HG03439 (cell line): ENCODE measurements around the gene MEST.
"Not testable (repeated sequence)": the region's sequence is repeated elsewhere in the genome, so short reads cannot be mapped to it uniquely, and the experiment has no call there.

Experiments used
- ATAC-seq: cut with Tn5 transposase; IDR thresholded peaks from one replicate; pipeline ENCODE4 v1.9.1; 2021; ENCODE audit warnings: mild to moderate bottlenecking, moderate library complexity; ENCODE audit not compliant: unreplicated experiment

MEST gene

GRCh38 chr7:130483031-130483430 is 8.9 kb upstream of the MEST start:
- ATAC-seq = no peak

DNA sequence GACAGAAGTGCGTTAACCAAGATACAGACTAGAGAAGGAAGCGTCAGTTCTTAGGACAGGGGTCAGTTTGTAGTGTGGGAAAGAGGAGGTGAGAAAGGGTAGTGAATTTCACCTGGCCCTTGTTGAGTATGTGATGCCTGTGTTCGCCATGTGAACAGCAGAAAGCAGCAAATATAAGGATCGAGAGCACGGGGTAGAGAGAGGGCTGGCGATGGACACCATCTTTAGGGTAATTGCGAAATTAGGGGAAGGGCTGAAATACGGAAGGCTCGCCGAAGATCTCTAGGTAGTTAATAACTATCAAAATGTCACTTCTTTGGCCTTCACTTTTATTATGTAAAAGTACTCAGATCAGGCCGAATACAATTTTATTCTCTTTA is 6.2 kb upstream of the MEST start:
- ATAC-seq = no peak

DNA sequence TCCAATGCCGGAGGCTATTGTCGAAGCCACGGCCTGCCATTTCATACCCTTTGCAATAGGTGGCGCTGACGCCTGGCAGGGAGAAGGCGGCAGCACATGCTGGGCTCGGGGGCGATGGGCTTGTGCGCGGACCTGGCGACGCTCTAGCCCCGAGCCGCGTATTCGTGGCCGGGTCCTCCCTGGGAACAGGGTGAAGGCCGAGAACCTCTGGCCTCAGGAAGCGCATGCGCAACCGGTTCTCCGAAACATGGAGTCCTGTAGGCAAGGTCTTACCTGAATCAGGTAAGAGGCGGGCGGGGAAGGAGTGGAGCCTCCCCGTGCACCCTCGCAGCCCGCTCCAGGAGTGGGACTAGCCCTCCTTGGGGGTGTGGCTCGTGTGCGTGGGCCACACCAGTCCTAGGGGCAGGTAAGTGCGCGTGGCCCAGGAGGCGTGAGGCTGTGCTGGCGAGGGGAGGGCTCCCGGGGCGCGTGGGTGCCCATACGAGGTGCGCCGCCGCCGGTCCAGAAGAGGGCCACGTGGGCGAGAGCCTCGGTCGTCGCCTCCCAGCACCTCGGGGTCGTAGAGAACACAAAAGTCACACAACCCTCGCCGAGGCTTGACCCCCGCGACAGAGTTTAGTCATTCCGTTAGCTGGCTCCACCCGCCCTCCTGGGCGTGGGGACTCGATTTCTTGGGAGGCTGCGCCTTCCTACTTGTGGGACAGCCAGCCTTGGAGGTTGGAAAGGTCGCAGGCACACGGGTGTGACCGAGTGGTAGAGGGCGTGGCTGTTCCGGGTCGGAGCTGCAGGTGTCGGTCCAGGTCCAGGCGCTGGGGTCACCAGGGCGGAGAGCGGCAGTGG is 5.6 kb upstream of the MEST start:
- peak; percentile 62 for ATAC-seq

GRCh38 chr7:130486954-130487436 is 4.9 kb upstream of the MEST start:
- no peak for ATAC-seq

- no peak for ATAC-seq
Observed at GRCh38 chr7:130488392-130489139, 3.3 kb upstream of the MEST start.

DNA sequence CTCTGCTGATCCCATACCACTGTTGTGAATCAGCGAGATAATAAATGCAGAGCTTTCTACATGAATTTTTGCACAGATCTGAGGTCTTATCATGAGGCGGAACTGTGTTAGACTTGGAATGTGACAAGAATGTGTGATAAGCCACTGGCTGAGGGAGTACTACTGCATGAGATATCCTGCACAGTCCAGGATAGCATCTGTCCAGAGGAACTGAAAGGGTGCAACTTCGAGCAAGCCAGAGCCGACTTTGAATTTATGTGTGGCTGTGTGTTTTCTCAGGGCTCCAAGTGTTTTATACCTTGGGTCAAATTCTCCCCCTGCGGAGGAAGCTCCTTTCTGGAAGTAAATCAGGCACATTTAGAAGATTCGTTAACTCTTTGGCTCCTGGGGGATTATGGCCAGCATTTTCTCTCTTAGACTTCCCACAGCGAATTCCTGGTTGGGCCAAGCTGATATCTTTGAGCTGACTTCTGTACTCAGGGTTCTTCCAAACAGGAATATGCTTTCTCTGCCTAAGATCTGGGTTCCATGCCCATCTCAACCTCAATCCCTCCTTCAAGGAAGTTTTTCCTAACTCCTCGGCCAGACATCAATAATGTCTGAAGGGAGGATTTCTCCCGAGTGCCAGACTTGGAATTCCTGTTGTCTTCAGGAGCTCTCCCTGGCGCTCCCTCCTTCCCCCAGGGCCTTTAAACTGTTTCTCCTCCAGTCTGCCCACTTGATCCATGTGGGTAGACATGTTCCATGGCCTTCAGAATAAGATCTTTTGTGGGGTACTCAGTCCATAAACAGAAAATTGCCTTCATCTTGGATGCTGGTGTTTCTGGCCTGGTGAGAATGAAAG is 2.5 kb upstream of the MEST start:
- no peak for ATAC-seq

DNA sequence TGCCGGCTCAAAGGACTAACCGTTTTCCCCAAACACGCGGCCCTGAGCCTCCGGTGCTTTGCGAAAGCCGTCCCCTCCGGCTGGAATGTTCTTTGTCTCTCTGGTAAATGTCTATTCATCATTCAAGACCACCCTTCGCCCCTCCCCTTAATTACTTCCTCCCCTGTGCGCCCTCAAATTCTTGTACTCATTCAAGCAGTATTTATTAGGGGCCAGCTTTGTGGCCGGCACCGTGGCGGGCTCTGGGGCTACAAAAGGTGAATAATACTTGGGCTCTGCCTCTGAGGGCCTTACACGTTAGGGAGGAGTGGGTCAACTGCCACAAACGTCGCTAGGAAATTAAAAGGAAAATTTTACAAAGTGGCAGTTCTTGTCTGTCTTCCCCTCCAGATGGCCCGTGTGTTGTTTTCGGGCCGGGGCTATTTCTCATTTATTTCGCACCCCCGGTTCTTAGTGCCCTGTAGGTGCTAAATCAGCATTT is 1.5 kb upstream of the MEST start:
- no peak for ATAC-seq

- ATAC-seq = no peak
Observed at GRCh38 chr7:130490888-130491804, 739 bp upstream of the MEST start.

GRCh38 chr7:130492523-130493274 is 814 bp downstream of the MEST start:
- ATAC-seq = no peak

DNA sequence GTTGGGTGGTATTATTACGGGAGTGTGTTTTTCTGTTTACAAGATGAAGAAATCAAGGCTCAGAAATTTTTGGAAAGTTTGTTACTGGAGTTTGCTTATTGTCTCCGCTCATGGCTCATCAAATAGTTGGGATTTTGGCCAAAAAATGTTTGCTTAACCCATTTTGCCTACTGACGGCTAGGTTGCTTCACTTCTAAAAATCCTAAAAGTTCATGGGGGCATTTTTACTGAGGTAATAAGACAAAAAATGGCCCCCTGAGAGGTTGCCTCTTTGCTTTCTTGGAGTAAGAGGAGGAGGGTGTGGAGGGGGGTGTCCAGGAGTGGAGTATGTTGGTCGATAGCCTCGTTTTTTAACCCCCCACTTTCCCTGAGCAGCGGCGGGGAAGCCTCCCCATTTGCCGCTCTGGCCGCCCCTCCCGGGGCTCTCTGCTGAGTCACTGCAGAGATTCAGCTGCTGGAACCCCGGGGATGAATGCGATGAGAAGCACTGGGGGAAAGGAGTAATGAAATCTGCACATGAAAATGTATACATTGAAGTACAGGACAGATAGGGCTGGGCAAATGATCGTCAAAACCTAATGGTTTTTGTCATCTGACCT is 1.5 kb downstream of the MEST start:
- no peak for ATAC-seq

- ATAC-seq = no peak
Observed at GRCh38 chr7:130494431-130494858, 2.6 kb downstream of the MEST start.

DNA sequence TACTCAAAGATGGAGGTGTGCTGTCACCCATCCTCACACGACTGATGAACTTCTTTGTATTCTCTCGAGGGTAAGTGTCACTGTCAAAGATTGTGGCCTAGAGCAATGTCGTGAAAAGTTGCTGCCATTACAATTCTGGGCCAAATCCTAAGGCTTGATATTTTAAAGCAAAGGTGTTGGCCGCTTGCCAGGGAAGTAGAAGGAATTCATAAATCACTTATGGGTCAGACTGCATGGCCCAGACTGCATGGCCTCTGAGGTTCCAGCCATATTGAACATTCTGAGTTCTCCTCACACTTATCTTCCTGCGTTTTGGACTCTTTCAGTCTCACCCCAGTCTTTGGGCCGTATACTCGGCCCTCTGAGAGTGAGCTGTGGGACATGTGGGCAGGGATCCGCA is 8.6 kb downstream of the MEST start:
- no peak for ATAC-seq

DNA sequence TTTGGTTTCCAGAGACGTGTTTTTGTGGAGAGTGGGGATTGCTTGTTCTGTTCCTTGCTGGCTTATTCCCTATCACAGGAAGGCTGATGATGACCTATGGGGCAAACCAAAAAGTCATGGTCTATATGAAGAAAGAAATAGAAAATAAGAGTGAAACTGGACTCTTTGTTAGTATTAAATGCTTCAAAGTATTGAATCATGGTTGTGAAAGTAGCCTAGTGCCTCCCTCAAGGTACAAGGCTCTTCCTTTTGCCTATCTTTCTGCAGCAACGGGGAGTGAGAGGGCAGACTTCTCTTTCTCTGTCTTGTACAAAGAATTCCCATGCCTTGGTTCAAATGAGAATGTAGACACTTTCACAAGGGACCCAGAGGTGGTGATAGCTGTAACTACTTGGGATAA is 9.0 kb downstream of the MEST start:
- no peak for ATAC-seq

- no peak for ATAC-seq
Observed at GRCh38 chr7:130505753-130506152, 13.9 kb downstream of the MEST start.

DNA sequence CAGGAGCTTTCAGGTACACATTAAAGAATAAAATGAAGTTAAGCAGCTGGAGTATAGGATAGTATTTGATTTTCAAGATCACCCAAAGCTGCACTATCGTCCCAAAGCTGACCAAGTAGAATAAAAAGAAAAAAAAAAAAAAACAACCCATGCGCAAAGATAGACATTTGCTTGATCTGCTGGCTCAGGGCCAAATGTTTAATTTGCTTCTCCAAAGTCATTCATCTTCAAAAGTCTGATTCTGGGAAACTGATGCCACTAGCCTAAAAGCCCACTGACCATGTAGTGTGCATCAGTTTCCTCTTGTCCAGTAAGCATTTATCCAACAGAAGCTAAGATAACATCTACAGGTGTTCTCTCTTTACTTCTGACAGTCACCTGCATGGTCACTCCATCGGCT is 14.5 kb downstream of the MEST start:
- no peak for ATAC-seq

- not testable (repeated sequence) for ATAC-seq
Observed at GRCh38 chr7:130512038-130512437, 20.2 kb downstream of the MEST start.

DNA sequence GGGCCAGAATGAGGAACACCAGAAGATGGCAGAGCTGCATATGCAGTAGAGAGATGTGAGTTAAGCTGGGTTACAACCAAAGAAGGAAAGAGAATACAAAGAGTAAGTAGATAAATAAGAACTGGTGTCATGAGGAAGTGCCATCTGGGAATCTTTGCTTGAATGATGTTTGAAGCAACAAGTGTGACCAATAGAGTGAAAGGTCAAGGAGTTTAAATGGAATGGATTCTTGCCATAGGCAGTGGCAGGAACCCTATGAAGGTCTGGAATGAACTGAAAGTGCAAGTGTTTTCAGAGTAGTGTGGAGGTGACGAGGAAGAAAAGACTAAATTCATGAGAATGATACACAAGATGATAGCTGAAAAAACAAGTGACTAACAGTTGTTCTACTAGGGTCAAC is 21.6 kb downstream of the MEST start:
- ATAC-seq = no peak

DNA sequence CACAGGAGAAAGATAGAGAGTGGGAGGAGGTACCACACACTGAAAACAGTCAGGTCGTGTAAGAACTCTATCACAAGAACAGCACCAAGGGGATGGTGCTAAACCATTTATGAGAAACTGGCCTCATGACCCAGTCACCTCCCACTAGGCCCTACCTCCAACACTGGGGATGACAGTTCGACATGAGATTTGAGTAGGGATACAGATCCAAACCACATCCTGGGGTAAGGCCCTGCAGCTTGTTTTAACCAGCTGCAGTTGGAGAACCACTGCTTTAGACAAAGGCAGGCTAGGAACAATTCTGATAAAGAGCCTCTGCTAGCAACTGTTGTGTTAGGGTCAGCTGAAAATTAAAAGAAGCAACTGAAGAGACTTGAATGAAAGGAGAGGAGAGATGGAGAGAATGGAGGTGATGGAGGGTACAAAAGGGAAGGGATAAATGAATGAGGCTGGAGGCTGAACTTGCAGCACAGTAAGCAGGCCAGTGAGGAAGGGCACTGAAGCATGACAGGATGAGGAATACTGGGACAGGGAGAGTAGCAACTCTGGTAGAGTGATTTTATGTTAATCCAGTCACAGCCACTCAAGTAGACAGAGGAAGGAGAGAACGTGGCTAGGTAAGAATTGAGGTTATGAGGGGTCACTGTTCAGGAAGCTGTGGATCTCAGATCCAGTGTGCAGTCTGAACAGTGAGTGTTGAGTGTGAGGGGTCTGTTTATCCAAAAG is 23.6 kb downstream of the MEST start:
- ATAC-seq = no peak
